GM19452 (cell line): ENCODE results near the gene POLE4.

Experiments
- ATAC-seq: cut with Tn5 transposase; IDR thresholded peaks from one replicate; pipeline ENCODE4 v1.9.1; 2021; ENCODE audit not compliant: unreplicated experiment

The POLE4 gene

DNA sequence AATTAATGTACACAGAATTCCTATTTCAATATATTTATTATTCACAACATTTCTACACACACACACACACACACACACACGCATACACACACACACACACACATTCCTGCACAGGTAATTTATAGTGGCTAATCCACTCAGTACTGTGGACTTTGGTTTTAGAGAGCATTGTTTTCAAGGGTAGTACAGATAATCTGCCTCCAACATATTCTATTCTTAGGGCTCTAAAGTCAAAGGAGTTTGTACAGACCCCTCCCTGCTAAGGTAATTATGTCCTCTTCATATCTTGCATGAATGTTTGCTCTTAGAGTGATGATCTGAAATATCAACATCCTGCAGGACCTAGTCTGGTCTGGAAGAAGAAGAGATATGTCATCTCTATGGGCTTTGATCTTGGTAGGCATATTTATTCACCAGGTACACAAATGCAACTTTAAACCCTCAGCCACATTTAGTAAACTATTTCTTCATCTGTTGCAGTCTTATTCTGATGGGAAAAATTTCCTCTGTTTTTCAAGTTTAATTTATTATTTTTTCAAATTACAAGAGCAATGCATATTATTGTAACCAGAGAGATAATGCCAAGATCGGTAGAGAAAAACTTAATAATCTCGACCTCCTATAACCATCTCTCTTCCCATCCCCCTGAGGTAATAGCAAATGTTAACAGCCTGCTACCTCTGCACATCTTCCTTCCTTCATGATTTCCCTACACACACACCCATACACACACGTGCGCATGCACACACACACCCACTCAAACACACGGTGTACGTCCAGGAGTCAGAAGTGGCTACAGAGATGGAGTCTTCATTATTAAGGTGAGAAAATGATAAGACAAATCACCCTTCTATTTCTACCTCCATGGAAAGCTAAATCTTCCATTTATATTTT, 18.3 kb upstream of the POLE4 start:
- ATAC-seq = no peak

DNA sequence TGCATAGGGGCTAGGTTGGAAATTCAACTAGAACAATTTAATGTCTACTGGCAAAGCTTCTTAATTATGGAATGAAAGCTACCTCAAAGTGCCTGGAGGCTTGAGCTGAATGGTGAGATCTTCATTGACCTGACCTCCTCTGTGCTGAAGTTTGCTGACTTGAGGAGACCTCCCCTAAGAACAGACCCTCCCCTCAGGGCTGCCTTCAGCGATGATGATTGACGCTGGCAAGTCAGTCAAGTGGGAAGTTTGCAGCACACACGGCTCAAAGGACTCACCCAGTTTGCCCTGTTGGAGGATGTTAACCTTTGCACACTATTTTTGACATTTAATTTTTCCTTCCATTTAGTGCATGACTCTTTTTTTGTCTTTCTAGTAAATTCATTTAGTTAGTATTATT, 17.2 kb upstream of the POLE4 start:
- no peak for ATAC-seq

DNA sequence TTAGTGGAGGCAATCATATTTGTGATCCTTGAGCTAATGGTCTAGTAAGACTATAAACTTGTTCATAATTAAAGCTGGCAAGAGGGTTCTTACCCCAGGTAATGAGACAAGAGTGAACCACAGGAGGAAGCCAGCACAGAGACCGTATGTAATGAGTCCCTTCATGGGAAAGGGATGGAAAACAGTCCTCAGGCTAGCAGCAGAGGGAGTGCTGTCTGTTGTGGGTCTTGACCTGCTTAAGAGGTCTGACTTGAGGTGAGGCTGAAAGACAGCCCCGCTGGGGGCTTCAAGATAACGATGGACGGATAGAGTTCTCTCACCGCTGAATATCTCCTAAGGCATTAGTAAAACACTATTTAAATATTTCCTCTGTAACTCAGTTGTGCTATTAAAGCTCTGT, 16.2 kb upstream of the POLE4 start:
- ATAC-seq = no peak

DNA sequence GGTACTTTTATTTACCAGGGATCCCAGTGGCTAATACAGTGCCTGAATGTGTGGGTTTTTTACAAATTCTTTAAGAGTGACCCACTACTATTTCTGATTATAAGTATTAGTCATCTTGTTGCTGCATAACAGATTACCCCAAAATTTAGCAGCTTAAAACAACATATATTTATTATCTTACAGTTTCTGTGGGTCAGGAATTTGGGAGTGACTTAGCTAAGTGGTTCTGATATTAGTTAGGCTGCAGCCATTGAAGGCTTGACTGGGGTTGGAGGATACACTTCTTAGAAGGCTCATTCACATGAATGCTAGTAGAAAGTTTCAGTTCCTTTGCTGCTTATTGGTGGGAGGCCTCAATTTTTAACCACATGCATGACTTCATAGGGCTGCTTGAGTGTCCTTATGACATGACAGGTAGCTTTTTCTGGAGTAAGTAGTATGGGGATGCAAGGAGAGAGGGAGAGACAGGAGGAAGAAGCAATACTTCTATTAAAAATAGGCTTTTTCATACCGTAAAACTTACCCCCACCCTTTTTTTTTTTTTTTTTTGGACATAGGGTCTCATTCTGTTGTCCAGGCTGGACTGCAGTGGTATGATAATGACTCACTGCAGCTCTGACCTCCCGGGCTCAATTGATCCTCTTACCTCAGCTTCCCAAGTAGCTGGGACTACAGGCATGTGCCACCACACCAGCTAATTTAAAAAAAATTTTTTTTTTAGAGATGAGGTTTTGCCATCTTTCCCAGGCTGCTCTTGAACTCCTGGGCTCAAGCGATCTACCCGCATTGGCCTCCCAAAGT, 13.3 kb upstream of the POLE4 start:
- ATAC-seq = peak; percentile 100

DNA sequence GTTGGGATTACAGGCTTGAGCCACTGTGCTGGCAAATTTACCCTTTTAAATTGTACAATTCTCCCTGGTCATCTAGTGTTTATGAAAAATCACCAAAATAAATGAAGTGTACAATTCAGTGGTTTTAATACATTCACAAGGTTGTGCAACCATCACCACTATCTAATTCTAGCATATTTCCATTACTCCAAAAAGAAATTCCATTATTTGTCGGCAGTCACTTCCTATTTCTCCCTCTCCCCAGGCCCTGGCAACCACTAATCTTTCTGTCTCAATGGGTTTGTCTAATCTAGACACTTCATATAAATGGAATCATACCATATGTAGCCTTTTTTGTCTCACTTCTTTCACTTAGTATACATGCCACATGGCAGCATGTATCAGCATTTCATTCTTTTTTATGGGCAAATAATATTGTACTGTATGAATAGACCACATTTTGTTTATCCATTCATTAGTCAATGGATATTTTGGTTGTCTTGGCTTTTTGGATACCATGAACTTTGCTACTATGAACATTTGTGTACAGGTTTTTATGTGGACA, 12.6 kb upstream of the POLE4 start:
- no peak for ATAC-seq

DNA sequence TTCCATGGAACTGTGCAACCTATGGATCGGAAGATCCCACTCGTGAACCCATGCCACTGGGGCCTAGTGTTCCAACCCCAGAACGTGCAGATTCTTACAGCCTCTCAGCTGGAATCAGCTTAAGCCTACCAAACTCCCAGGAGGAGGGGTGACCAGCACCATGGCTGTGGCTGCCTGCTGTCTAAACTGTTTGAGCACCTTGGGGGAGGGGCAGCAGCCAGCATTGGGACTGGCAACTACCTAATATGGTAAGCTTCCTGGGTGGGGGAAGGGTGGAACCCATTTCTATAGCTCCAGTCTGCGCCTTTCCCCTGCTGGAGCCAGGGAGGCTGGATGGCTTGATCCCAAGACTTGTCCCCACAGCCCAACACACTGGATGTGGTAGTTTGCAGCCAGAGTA, 10.7 kb upstream of the POLE4 start:
- no peak for ATAC-seq

DNA sequence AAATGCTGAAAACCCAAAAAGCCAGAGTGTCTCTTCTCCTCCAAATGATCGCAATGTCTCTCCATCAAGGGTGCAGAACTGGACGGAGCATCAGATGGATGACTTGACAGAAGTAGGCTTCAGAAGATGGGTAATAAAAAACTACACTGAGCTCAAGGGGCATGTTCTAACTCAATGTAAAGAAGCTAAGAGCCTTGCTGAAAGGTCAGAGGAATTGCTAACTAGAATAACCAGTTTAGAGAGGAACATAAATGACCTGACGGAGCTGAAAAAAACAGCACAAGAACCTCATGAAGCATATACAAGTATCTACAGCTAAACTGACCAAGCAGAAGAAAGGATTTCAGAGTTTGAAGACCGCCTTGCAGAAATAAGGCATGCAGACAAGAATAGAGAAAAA, 9.7 kb upstream of the POLE4 start:
- no peak for ATAC-seq

DNA sequence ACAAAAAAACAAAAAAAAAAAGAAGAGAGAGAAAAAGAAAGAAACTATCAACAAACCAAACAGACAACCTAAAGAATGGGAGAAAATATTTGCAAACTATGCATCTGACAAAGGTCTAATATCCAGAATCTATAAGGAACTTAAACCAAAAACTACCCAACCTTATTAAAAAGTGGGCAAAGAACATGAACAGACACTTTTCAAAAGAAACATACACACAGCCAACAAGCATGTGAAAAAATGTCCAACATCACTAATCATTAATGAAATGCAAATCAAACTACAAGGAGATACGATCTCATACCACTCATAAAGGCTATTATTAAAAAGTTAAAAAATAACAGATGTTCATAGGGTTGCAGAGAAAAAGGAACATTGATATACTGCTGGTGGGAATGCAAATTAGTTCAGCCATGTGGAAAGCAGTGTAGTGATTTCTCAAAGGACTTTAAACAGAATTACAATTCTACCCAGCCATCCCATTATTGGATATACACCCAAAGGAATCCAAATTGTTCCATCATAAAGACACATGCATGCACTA, 7.2 kb upstream of the POLE4 start:
- no peak for ATAC-seq

DNA sequence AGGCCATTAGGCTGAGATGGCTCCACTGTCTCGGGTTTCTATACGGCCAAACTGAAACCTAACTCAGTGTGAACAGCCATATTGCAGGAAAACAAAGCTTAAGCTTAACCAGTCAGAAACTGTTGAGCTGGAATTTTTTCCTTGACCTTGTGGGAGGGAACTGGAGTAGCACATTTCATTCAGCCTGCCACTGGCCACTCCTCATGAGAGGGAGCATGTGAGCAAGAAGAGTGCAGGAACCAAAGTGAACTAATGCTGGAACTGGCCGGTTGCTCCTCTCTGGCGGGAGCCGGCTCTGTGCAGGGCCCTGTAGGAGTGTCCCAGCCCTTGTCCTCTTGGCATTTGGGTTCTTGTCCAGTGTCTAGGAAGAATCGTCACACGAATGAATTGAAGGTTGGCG, 5.9 kb upstream of the POLE4 start:
- ATAC-seq = no peak

DNA sequence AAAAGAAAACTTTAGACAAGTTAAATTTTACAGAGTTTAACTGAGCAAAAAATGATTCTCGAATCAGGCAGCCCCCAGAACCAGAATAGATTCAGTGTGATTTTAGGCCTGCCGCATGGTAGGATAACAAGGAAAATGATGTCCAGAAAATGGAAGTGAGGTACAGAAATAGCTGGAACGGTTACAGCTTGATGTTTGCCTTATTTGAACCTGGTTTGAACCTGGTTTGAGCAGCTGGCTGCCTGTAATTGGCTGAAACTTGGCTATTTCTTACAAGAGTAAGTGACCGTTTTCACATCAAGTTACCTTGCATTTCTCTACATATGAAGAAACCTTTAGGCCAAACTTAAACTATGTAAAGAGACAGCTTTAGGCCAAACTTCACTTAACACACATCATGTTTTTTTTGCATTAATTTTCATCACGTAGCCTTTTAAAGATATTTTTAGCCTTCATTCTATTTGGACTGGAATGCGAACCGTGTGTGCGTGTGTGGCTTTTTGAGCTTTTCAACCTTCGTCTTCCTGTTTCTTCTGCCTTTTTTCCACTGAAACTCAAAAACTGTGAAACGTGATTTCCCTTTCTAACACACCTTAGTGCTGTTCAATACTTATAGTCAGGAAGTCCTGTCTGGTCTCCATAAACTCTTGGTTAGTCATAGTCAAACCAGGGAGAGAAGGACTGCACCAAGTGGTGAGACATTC, 4.5 kb upstream of the POLE4 start:
- ATAC-seq = no peak

DNA sequence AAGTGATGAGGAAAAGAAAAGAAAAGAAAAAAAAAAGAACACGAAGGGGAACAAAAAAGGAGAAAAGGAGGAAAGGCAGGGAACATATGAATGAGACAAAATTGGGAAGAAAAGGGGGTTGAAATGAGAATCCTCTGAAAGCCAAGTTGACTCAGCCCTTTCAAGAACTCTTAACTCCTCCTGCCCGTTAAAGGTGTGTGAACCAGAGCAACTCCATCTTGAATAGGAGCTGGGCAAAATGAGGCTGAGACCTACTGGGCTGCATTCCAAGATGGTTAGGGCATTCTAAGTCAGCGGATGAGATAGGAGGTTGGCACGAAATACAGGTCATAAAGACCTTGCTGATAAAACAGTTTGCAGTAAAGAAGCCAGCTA, 4.0 kb upstream of the POLE4 start:
- no peak for ATAC-seq

DNA sequence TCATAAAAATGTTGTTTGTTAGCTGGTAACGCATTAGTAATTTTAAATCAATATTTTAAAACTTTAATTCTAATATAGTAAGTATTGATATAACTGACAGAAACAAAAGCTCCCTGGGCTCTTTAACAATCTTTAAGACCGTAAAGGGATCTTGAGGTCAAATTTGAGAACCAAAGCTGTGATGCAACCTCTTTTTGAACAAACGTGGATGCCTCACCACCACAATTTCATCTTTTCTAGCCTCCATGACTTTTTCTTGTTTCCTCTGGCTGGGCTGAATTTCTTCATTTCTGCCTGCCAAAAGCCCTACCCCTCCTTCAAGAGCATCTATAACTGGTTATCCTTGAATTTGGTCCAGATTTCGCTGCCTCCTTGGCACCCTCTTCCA, 563 bp upstream of the POLE4 start:
- no peak for ATAC-seq

DNA sequence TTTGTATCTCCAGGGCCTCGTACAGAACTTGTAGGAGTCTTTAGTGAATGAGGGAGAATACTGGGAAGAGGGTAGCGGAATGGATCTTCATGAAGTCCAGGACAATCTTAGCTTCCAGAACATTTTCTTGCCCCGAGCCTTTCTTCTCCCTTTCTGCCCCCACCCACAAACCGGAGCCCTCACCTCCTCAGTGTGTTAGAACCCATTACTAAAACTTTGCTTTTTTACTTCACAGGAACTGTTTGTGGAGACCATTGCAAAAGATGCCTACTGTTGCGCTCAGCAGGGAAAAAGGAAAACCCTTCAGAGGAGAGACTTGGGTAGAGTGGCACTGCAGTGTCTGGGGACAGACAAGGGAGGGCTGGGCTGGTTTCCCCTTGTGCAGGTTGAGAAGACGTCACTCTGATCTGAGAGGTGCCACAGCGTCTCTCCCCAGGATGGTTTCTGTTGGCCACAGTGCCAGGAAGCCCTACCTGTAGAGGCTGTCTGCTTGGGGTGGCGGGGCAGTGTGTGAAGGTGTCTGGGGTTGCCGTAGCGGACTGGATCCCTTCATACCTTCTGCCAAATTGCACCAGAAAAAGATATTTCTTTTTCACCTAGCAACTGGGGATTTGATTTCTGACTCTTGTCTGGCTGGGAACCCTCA, 786 bp downstream of the POLE4 start:
- ATAC-seq = no peak

DNA sequence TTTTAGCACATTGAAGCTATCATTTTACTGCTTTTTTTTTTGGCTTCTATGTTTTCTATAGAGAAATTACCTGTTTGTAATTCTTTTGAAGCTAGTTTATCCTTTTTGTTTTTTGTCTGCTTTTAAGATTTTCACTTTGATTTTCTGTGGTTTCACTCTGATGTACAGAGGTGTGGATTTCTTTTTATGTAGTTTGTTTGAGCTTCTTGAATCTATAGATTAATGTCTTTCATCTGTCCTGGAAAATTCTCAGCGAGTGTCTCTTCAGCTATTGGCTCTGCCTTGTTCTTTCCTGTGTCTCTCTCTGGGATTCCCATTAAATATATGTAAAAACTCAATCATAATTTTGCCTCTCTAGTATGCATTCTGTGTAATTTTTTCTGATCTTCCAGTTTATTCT, 8.4 kb downstream of the POLE4 start:
- ATAC-seq = no peak

DNA sequence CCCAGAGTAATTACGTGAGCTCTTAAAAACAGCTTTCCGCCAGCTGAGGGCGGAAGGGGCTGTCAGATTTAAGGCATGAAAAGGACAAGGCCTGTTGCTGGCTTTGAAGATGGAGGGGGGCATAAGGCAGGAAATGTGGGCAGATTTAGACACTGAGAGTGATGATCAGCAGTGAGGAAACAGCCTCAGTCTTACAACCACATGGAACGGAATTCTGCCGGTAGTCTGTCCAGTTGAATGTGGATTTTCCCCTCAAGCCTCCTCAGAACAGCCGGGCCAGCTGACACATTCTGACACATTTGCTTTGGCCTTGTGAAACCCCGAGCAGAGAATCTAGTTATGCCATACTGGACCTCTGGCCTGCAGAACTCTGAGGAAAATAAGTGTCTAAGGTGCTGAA, 16.6 kb downstream of the POLE4 start:
- no peak for ATAC-seq

DNA sequence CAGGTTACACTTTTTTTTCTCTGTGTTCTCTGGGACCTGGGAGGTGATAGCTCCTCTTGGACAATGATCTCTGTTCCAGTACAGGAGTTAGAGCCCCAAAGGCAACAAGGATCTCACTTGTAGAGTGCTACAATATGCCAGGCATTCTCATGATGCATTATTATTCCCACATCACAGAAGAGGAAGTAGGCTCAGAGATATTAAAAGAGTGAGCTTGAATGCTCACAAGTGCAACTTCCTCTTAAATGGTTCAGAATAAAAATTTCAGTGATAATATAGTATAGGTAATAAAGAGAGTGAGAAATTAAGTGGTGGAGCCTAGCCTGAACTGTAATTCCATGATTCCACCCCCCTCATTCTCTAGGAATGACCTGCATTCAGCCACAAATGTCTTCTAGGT, 21.4 kb downstream of the POLE4 start:
- ATAC-seq = no peak

DNA sequence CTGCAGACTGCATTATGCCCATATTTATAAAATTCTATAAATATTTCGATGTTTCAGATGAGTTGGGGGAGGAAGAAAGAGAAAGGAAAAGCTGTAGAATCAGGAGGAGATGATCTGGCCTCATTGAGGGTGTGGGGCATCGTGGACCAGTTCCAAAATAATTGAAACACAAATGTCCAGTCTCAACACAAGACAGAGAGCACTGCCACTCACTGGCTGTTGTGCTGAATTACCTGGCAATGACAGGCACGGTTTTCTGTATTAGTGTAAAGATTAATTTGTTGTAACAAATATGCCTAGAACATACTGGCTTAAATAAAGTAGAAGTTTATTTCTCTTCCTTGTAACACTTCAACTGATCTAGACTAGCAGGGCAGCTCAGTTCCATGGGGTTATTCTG, 24.1 kb downstream of the POLE4 start:
- ATAC-seq = no peak

DNA sequence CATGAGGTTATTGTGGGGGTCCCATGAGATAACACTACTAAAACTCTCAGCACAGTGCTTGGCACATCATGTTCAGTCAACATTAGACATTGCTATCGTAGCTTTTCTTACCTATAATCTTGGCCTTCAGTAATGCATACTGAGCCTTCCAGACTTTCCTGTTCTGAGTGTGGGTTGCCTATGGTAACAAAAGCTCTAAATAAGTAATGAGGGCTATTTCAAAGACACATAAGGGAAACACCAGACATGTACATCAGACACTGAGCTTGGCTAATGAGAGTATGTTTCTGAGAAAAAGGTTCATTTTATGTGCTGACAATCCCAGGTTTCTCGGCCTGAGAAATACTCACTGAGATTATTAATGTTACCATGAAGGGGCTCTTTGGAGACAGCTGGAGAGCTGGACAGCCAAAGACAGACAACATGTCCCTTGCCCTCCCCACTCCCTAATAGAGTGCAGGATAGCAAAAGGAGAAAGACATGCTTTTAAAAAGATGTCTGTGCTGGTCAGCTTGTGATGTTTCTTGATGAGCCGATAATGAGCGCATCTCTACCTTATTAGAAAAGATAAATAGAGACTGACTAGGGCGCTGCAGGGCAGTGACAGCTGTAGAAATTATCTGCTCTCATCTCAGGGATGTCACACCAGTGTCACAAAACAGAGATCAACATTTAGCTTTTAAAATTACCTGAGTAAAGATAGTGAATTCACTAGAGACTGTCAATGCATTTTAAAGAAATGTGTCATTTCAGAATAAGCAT, 25.4 kb downstream of the POLE4 start:
- ATAC-seq = no peak

DNA sequence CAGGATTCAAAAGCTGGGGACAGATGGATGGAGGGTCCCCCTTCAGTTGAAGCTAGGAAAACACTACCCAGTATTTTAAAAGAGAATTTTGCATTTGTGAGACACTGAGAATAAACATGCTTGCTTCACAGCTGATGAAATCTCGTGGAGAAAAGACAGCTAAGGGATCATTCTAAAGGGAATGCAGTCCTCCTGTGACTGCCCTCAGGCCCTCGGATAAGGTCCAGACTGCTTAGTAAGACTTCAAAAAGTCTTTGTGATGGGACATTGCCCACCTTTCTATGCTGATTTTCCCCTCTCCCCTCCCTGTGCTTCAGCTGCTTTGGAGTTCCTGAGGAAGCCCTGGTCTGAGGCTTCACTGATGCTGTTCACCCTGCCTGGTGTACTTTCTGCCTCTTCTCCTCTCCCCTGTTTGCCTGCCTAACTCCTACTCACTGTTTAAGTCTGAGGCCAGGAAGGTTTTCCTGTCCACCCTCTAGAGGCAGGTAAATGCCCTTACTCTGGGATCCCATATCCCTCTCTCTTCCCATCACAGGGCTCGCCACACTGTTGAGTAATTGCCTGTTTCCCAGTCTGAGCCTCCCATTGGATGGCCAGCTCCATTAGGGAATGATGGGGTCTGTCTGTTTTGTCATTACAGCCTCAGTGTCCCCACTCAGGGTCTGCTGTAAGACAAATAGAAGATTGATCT, 26.6 kb downstream of the POLE4 start:
- ATAC-seq = no peak
